ENCODE data around the gene LRRC27. TPM values are rescaled to one million over a fixed set of nuclear protein-coding genes. Genes with fewer than 3 reads are reported as not detected.

LRRC27 gene
- total RNA-seq, 1 donor from 2014 or later: 3.2 TPM

DNA sequence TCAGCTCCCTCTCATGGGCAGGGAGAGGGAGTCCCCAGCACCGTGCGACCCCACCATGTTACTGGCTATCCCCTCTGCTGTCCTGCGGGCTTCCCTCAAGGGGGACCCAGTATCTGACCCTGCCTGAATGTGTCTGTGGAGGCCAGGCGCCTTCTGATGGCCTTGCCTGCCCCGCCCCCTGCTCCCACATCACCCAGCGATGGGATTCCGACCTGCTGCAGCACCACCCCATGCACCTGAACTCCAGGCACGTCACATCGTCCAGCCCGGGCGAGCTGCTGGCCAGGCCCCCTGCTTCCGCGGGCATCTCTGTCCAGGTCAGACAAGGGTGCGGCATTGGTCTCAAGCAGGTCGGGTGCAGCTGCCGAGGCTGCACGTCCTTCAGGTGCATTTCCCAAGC is 19.0 kb downstream of the LRRC27 start:
- intact Hi-C loops (cut with micrococcal nuclease): loop anchor here (5.0 kb wide), 1 partner anchor 124 kb away; no protein-coding TSS in a partner anchor
- ATAC-seq (no peak), DNase-seq (peak; percentile 20)

- ATAC-seq: no peak
- DNase-seq: peak; percentile 11
- intact Hi-C loops (cut with micrococcal nuclease): loop anchor here (5.0 kb wide), 1 partner anchor 124 kb away; no protein-coding TSS in a partner anchor
Measured at GRCh38 chr10:132351611-132352010, 19.6 kb downstream of the LRRC27 start.

- peak; percentile 78 for ATAC-seq
- intact Hi-C loops (cut with micrococcal nuclease): loop anchor here (5.0 kb wide), 1 partner anchor 125 kb away; no protein-coding TSS in a partner anchor
- peak; percentile 88 for DNase-seq
Measured at GRCh38 chr10:132352462-132353308, 20.7 kb downstream of the LRRC27 start.

DNA sequence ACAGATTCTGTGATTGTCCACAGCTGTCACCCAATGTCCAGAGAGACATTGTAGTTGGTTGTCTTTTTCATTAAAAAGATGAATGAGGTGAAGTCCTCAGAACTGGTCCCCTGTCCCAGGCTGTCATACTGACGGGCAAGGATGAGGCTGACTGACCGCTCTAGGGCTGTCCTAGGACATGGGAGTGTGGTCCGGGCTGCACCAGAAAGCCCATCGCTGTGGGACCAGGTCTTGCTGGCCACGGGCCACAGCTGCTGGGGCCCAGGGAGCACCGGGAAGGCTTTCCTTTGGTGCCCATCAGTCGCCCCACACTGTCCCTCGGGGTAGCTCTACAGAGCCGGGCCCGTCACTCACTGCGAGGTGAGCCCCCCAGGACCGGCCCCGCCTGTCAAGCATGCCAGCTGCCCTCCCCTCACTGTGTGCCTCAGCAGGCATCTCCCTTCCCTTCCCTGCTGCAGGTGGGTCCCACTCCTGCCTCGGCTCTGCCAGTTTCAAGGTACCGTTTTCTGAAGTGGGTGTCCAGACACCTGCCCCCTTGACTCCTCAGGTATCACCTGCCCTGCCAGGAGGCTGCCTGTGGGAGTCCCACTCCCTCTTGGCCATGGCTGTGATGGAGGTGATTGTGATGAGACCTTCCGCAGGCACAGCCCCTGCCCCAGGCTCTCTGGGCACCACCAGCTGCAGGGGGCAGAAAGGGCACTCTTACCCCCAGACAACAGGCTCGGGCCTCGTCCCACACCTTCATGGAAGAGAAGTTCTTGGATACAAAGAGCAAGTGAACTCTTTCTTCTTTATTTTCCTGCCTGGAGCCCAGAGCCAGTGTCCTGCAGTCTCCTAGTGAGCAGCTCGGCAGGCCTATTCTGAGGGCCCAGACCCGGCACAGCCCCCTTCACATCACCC is 21.7 kb downstream of the LRRC27 start:
- intact Hi-C loops (cut with micrococcal nuclease): loop anchor here (5.0 kb wide), 1 partner anchor 126 kb away; no protein-coding TSS in a partner anchor
- DNase-seq (peak; percentile 15), ATAC-seq (no peak)

DNA sequence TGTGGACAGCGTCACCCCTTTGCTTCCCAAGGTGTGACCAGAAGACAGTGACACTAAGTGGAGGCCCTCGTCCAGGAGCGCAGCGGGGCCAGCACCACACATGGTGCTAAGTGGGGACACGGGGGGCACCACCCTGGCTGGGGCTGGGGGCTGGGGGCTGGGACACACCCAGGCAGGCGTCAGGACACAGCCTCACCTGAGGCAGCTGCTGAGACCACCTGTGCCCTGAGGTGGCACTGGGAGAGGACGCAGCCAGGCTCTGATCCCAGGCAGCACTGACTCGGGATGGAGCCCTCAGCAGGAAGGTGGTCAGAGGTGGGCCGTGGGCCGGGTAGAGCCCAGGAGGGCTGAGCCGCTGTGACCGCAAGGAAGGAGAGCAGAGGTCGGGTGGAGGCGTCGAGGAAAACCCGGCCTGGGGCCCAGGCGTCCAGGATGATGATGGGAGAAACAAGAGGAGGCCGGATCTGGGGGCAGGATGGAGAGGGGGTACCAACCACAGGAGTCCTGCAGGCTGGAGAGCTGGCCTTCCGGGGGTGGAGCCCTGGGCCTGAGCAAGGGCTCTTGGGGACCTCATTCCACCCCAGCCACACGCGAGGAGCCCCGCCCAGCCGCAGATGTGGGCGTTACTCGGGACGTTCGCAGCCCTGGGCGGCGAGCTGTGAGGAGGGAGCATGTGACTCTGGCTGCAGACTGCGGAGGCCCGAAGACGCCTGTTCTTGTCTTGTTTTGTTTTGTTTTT is 22.5 kb downstream of the LRRC27 start:
- intact Hi-C loops (cut with micrococcal nuclease): loop anchor here (5.0 kb wide), 1 partner anchor 127 kb away; no protein-coding TSS in a partner anchor
- DNase-seq (peak; percentile 27), ATAC-seq (no peak)

GRCh38 chr10:132355297-132355696 is 23.3 kb downstream of the LRRC27 start:
- intact Hi-C loops (cut with micrococcal nuclease): no loop called here

GRCh38 chr10:132355754-132356153 is 23.8 kb downstream of the LRRC27 start:
- intact Hi-C loops (cut with micrococcal nuclease): no loop called here
- ATAC-seq: no peak
- no peak for DNase-seq

More at GRCh38 chr10:132355297-132355696, 23.3 kb downstream of the LRRC27 start:
- peak; percentile 23 for DNase-seq
- ATAC-seq: no peak

DNA sequence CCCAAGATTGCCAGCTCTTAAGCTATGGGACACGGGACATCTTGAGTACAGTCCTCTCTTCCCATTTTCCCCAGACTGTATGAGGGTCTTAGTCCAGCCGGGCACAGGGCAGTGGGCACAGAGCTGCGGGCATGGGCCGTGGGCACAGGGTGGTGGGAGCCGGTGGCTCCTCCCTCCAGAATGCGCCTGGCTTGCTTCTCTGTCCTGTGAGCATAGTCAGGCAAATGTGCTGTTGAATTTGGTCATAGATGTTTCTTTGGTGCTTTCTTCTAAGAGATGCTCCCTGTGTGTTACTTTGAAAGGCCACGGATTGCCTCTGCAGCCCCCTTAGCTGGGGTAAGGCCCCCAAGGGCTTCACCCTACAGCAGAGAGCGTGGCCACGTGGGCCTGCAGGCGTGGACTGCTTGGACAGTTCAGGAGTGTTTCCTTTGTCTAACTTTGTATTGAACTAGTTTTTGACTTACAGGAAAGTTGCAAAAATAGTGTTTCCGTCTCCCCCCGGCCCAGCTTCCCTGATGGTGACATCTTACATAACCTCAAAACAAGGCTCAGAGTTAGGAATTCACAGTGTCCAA is 24.7 kb downstream of the LRRC27 start:
- ATAC-seq: no peak
- intact Hi-C loops (cut with micrococcal nuclease): no loop called here
- no peak for DNase-seq

DNA sequence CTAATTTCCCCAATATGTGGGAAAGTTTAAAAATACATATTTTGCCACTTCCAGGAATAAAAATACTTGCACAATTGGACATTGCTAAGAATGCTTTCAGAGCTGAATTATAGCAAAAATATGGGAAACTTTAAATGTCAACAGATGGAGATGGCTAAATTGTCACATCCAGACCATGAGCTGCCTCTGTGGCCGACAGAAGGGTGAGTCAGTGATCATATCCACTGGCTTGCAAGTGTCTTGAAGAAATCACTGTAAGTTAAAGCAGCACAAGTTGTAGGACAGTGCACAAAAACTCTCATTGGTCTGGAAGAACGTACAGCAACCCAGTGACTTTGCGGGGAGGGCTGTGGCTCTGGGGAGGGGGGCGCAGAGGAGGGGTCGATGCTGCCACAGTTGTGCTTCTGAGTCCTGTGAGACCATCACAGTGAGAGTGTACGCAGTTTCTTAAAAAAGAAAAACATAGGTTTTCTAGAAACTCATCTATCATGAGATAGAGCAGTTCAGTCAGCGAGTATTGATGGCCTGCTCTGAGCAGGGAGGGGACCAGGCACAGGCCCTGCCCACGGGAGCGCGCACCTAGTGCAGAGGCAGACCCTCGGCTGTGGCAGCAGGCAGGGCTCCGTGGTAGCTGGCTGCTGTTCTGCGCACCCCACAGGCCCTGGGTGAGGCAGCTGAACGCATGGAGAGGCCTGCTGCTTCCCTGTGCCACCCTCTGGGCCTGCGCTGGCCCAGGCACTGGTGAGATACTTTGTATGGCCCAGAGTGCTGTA is 25.5 kb downstream of the LRRC27 start:
- DNase-seq (no peak), ATAC-seq (no peak)
- intact Hi-C loops (cut with micrococcal nuclease): no loop called here

- peak; percentile 87 for ATAC-seq
Measured at GRCh38 chr10:132359305-132360040, 27.5 kb downstream of the LRRC27 start.

DNA sequence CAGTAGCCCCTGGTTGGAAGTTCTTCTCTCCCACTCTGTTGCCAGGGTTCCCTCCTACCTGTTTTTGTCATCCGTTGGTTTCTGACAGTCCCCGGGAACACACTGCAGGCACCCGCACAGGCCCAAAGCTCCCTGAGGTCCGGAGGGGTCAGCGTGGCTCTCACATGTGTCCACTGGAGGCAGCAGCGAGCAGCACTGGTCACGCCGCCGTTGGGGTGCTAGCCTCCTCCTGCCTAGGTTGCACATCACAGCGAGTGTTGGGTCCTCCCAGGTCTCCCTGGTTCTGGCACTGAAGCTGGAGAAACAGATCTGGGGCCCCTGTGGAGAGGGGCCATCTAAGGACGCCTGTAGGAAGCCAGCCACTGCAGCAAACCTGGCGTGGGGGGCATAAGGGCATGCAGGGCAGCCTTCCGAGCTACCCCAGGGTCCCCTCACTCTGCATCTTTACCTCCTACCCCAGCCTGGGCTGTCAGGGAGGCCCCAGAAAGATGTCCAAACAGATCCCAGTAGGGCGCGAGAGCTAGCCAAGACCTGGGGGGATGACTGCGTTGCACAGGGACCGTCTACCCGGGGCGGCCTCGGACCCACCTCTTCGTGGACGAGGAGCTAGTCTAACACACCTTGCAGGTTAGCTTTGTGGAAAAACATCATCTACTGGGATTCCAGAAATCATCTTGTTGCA is 28.9 kb downstream of the LRRC27 start:
- intact Hi-C loops (cut with micrococcal nuclease): no loop called here
- DNase-seq (peak; percentile 54), ATAC-seq (peak; percentile 39)

More at GRCh38 chr10:132359305-132360040, 27.5 kb downstream of the LRRC27 start:
- intact Hi-C loops (cut with micrococcal nuclease): no loop called here
- peak; percentile 80 for DNase-seq

GRCh38 chr10:132361581-132362101 is 29.6 kb downstream of the LRRC27 start:
- ATAC-seq (no peak), DNase-seq (no peak)
- intact Hi-C loops (cut with micrococcal nuclease): no loop called here

DNA sequence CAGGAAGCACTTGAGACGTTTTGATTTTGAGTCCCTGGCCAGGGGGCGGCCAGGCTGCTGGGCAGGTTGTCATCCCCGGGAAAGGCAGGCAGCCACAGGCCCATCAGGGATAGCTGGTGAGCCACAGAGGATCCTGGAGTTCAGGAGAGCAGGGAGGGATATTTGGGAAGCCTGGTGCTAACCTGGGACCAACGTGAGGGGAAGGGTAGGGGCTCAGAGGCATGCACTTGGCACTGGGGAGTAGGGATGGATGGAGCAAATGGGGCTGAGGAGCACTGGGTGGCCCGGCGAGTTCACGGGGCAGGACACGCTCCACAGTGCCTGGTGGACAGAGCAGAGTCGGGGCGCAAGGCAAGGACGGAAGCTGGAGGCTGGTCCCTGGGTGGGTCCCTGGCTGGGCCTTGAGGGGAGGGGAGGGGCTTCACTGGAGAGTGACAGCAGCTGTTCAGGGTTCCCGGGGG is 30.2 kb downstream of the LRRC27 start:
- intact Hi-C loops (cut with micrococcal nuclease): no loop called here
- DNase-seq (no peak), ATAC-seq (no peak)

GRCh38 chr10:132363376-132363775 is 31.4 kb downstream of the LRRC27 start:
- DNase-seq: no peak
- intact Hi-C loops (cut with micrococcal nuclease): no loop called here
- no peak for ATAC-seq

GRCh38 chr10:132363921-132364593 is 32.1 kb downstream of the LRRC27 start:
- intact Hi-C loops (cut with micrococcal nuclease): no loop called here
- DNase-seq: no peak
- peak; percentile 46 for ATAC-seq

DNA sequence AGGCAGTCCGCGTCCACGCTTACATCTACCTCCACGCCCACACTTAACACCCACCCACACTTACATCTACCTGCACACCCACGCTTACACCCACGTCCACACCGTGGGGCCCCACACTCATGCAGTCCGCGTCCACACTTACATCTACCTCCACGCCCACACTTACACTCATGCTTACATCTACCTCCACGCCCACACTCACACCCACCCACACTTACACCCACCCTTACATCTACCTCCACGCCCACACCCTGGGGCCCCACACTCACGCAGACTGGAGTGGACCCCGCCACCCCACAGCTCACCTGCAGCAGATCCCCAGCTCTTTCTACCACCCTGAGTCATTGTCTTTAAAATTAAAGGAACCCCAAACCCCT is 32.6 kb downstream of the LRRC27 start:
- no peak for DNase-seq
- intact Hi-C loops (cut with micrococcal nuclease): no loop called here
- no peak for ATAC-seq
